ENCODE data around the gene TSPAN10. TPM values are rescaled to one million over a fixed set of nuclear protein-coding genes. Genes with fewer than 3 reads are reported as not detected.

Gene TSPAN10
- total RNA-seq, 1 experiment from 2014 or later = 0.47 TPM

DNA sequence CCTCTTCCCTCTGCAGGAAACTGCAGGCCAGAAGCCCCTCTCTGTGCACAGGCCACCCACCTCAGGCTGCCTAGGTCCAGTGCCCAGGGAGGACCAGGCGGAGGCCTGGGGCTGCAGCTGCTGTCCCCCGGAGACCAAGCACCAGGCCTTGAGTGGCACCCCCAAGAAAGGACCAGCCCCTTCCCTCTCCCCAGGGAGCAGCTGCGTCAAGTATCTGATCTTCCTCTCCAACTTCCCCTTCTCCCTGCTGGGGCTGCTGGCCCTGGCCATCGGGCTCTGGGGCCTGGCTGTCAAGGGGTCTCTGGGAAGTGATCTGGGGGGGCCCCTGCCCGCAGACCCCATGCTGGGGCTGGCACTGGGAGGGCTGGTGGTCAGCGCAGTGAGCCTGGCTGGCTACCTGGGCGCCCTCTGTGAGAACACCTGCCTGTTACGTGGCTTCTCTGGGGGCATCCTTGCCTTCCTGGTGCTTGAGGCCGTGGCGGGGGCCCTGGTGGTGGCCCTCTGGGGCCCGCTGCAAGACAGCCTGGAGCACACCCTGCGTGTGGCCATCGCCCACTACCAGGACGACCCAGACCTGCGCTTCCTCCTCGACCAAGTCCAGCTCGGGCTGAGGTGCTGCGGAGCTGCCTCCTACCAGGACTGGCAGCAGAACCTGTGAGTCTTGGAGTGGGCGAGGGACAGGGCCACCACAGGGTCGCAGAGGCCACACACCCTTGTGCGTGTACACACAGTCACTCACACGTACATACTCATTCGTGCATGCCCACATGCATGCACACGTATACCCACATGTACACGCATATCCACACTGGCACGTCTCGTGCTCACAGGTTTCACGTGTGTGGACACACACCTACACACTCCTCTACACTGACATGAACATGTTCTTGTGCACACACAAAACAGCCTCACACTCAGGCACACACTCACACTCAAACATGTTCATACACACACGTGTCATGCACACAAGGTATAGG lies 8.3 kb downstream of the TSPAN10 start:
- peaks cover 21% of the 10 kb centered on the region for H3K9me3 ChIP-seq (replicated peaks)
- H3K4me1 ChIP-seq (replicated peaks) = peaks cover 16% of the 10 kb centered on the region
- peaks cover 32% of the 10 kb centered on the region for H3K27me3 ChIP-seq (replicated peaks)
- H3K36me3 ChIP-seq = no peaks in the 10 kb centered on the region
- no peak for DNase-seq (ENCODE audit: low read depth in 1 of 2, low spot score in 2 of 2)
- no peak overlapping the region for H3K27ac ChIP-seq
- H3K4me3 ChIP-seq = no peak overlapping the region

DNA sequence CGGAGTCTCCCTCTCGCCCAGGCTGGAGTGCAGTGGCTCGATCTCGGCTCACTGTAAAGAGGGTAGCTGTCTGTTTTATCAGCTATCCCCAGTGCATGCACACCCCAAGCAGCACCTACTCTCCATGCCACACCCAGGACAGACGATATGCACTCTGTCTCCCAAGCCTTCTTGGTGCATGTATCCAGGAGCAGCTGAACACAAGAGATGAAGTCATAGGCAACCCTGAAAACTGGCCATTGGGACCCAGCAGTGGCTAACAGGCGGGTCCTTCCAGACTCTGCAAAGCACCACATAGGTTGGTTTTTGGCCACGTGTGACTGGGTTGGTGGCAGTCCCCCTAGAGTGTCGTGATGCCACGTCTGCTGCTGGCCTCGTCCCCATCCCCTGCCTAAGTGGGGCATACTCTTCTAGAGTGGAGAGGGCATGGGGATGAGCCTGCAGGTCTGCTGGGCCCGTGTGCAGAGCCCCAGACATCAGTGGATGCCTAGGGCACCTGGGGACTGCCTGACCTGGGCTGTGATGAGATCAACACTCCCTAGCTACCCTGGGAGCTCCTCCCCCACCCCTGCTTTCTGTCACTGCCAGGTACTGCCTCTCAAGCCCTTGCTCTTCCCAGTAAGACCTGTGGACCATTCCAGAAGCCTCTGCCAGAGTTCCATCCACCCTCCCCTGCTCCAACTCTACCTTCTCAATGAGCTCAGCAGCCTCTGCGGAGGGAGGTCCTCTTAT lies 10.0 kb downstream of the TSPAN10 start:
- Histone ChIP-seq H3K27me3 (replicated peaks) (peaks cover 32% of the 10 kb centered on the region), H3K9me3 (replicated peaks) (peaks cover 21% of the 10 kb centered on the region), H3K4me1 (replicated peaks) (peaks cover 13% of the 10 kb centered on the region), H3K4me3 (no peak overlapping the region), H3K27ac (no peak overlapping the region), H3K36me3 (no peaks in the 10 kb centered on the region)
- DNase-seq (ENCODE audit: low read depth in 1 of 2, low spot score in 2 of 2) = no peak

DNA sequence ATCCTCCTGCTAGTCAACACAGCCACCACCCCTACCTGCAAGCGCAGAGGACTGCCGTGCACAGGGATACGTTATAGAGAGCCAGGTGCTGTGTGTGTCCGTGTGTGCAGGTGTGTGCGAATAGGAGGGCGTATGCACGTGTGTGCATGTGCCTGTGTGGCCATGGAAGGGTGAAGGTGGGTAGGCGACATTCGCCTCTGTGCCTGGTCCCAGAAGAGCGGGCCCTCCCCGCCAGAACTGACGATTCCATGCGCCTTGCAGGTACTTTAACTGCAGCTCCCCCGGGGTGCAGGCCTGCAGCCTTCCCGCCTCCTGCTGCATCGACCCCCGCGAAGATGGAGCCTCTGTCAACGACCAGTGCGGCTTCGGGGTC lies 10.6 kb downstream of the TSPAN10 start:
- Histone ChIP-seq H3K9me3 (replicated peaks) (peaks cover 21% of the 10 kb centered on the region), H3K4me3 (no peak overlapping the region), H3K27me3 (replicated peaks) (peaks cover 32% of the 10 kb centered on the region), H3K4me1 (replicated peaks) (peaks cover 7% of the 10 kb centered on the region), H3K36me3 (no peaks in the 10 kb centered on the region), H3K27ac (no peak overlapping the region)
- DNase-seq (ENCODE audit: low read depth in 1 of 2, low spot score in 2 of 2) = no peak

DNA sequence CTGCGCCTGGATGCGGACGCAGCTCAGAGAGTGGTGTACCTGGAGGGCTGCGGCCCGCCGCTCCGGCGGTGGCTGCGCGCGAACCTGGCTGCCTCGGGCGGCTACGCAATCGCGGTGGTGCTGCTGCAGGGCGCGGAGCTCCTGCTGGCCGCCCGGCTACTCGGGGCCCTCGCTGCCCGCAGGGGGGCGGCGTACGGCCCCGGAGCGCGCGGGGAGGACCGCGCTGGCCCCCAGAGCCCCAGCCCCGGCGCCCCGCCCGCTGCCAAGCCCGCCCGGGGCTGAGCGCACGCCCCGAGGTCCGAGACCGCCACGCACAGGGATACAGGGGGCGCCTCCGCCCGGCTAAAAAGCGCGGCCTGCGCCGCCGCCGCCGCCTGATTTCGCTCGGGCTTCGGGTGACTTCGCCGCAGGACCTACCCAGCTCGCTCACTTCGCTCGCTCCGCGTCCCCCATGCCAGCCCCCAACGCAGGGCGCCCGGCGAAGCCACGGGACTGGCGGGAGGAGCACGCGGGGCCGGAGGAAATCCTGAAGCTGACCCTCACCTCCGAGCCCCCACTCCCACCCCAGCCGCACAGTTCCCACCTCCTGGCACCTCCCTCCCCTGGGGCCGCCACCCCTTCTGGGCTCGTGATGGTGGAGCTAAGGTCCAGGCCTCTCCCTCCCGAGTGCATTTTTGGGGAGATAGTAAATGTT lies 11.2 kb downstream of the TSPAN10 start:
- Histone ChIP-seq H3K4me3 (no peak overlapping the region), H3K4me1 (replicated peaks) (peaks cover 7% of the 10 kb centered on the region; the same call in 1 of the 2 replicates), H3K9me3 (replicated peaks) (peaks cover 21% of the 10 kb centered on the region), H3K27ac (no peak overlapping the region), H3K36me3 (no peaks in the 10 kb centered on the region), H3K27me3 (replicated peaks) (peaks cover 32% of the 10 kb centered on the region)
- no peak for DNase-seq (ENCODE audit: low read depth in 1 of 2, low spot score in 2 of 2)

DNA sequence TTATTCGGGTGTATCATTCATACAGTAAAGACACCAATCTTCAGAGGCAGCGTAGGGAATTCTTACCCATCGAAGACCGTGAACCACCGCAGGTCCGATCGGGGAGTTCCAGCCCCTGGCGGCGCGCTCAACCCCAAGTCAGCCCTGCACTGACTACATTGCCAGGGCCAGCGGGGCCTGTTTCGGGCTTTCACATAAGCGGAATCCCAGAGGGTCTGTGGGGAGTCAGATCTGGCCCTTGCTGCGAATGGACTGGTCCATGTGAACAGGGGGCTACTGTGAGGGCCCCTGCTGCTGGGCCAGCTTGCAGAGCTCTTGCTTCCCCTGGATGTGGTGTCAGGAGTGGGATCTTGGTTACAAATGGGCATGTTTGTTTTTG lies 11.7 kb downstream of the TSPAN10 start:
- H3K4me1 ChIP-seq (replicated peaks) = peaks cover 7% of the 10 kb centered on the region; the same call in 1 of the 2 replicates
- no peaks in the 10 kb centered on the region for H3K36me3 ChIP-seq
- peaks cover 32% of the 10 kb centered on the region for H3K27me3 ChIP-seq (replicated peaks)
- no peak overlapping the region for H3K4me3 ChIP-seq
- peaks cover 21% of the 10 kb centered on the region for H3K9me3 ChIP-seq (replicated peaks)
- no peak overlapping the region for H3K27ac ChIP-seq
- DNase-seq (ENCODE audit: low read depth in 1 of 2, low spot score in 2 of 2) = no peak

DNA sequence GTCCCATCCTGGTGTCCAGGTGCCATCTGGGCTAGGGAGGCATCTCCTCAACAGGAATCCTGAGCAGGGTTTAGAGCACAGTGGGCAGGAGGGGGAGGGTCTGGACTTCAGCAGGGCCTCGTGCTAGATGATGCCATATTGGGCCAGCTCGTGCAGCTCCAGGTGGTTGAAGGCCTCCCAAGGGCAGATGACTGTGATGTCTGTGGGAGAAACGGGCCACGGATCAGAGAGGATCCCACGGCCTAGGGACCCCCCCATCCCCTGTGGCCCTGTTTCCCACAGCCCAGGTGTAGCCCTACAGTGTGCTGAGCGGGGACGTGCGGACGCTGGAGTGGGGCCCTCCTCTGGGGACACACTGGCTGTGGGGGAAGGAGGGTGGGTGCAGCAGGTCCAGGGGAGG lies 14.0 kb downstream of the TSPAN10 start:
- H3K27me3 ChIP-seq (replicated peaks) = peaks cover 27% of the 10 kb centered on the region
- H3K27ac ChIP-seq = no peak overlapping the region
- H3K4me1 ChIP-seq (replicated peaks) = peaks cover 7% of the 10 kb centered on the region; the same call in 1 of the 2 replicates
- H3K9me3 ChIP-seq (replicated peaks) = peaks cover 21% of the 10 kb centered on the region
- DNase-seq (ENCODE audit: low read depth in 1 of 2, low spot score in 2 of 2) = no peak
- no peaks in the 10 kb centered on the region for H3K36me3 ChIP-seq
- no peak overlapping the region for H3K4me3 ChIP-seq

DNA sequence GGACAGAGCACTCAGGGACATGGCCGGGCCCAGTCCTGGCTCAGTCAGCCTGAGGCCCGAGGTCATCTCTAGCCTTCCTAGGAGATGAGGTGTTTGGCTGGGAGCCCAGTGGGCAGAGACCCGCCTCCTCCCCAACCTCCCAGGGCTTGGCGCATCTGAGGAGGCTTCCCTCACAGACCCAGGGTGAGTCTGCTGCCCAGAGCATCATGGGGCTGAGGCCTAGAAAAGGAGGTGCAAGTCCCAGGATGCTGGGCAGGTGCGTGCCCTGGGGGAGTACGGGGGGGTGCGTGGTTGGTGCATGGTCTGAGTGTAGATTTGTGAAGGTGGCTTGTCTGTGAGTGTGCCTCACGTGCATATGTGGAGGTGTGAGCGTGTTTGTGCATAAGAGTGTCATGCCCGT lies 14.7 kb downstream of the TSPAN10 start:
- no peaks in the 10 kb centered on the region for H3K36me3 ChIP-seq
- peaks cover 26% of the 10 kb centered on the region for H3K27me3 ChIP-seq (replicated peaks)
- H3K27ac ChIP-seq = no peak overlapping the region
- H3K4me3 ChIP-seq = no peak overlapping the region
- H3K9me3 ChIP-seq (replicated peaks) = peaks cover 21% of the 10 kb centered on the region
- DNase-seq (ENCODE audit: low read depth in 1 of 2, low spot score in 2 of 2) = peak; percentile 36 to 74
- peaks cover 7% of the 10 kb centered on the region; the same call in 1 of the 2 replicates for H3K4me1 ChIP-seq (replicated peaks)

DNA sequence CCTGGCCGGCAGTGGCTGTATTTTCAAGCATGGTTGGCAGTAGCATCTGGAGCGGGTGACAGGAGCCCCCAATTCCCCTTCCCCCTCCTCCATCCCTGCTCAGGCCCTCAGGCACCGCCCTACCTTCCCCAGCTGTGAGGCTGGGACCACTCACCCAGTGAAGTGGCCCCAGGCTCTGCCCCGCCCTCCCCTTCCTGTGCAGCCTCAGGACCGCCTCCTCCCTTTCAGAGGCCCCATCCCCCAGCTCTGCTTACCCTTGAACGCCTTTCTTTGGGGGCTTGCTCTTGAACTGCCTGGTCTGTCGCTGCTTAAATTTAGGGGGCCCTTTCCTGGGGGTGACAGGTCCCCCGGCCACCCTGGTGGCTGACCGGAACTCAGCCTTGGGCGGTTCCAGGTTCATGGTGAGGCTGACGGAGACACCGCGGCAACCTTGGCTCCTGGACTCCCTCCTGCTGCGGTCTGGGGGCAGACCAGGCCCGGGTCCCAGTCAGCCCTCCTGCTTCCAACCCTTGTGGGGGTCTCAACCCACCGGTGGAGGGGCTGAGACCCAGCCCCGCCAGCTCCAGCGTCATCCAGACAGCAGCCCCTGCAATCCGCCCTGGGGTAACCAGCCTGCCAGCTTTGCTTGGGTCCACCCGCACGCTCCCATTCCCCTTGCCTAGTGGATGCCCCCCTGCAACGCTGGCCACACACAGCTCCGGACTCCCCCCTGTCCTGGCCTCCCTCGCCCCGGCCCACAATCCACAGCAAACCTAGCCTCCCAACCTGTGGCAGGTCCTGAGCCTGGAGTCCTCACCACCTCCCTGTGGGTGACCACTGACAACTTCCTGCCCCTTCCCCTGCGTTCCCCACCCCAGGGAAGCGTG lies 16.1 kb downstream of the TSPAN10 start:
- peaks cover 2% of the 10 kb centered on the region; the same call in 1 of the 2 replicates for H3K4me1 ChIP-seq (replicated peaks)
- DNase-seq (ENCODE audit: low read depth in 1 of 2, low spot score in 2 of 2) = no peak
- H3K27ac ChIP-seq = no peak overlapping the region
- H3K4me3 ChIP-seq = no peak overlapping the region
- peaks cover 16% of the 10 kb centered on the region for H3K9me3 ChIP-seq (replicated peaks)
- peaks cover 11% of the 10 kb centered on the region for H3K27me3 ChIP-seq (replicated peaks)
- no peaks in the 10 kb centered on the region for H3K36me3 ChIP-seq

DNA sequence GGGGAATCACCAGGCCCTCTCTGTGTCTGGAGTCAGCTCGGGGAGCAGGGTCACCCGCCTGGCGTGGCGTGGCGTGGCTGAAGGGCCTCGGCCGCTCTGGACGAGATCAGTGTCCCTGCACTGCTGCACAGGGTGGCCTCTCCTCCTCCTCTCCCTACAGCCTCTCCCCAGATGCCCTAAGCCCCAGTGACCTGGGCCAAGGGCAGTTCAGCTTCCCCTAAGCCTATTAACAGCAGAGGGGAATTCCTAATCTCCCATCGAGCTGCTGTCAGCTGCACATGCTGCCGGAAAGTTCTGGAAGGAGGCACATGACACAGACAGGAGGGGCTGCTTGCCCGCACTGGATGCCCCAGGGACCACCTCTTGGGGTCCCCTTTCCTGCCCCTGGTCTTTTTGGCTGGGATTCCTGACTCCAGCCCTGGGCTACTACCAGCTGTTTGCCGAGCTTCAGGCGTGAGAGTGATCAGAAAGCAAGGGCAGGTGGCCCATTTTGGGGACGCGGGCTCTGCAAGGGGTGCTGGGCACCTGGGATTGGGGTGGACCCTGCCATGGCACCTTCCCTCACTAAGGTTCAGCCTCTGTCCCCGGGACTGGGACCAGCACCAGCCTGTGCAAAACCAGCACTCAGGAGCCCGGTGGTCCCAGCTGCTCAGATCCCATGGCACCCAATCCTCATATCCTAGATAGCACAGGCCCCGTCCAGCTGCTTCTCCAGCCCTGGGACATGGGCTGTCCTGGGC lies 18.6 kb downstream of the TSPAN10 start:
- Histone ChIP-seq H3K36me3 (no peaks in the 10 kb centered on the region), H3K4me3 (no peak overlapping the region), H3K4me1 (replicated peaks) (no peaks in the 10 kb centered on the region), H3K9me3 (replicated peaks) (no peaks in the 10 kb centered on the region), H3K27me3 (replicated peaks) (no peaks in the 10 kb centered on the region), H3K27ac (no peak overlapping the region)
- DNase-seq (ENCODE audit: low read depth in 1 of 2, low spot score in 2 of 2) = no peak

DNA sequence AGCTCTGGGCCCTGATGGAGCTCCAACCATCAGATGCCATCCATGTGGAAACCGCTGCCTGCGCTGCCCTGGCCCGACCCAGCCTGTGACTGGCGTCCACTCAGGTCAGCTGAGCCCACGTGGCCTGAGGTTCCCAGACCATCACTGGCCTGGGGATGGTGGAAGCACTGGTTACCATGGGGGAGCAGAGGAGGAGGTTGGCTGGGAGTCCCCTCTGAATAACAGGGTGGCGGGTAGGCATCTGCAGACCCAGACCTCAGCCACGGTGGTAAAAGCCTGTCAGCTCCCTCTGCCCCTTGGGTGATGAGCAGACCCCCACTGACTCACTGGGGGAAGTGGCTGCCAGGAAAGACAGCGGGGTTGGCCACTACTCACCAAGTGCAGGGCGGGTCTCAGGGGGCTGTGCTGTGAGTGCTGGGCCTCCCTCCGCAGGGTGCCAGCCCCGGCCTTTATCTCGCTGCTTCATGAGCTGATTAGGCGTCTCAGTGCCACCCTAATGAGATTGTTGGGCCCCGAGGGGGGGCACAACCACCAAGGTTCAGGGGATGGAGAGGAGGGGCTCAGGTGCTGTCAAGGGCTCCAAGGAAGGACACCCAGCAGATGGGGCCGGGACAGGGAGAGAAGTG lies 19.2 kb downstream of the TSPAN10 start, which contains the start of gene PDE6G:
PDE6G (minus strand) TSS at position 425 of the 626 bp plus-strand sequence. CDS start 3,237 bp downstream, outside the sequence.
- H3K4me1 ChIP-seq (replicated peaks) = no peaks in the 10 kb centered on the region
- no peaks in the 10 kb centered on the region for H3K9me3 ChIP-seq (replicated peaks)
- no peak within 1 kb of the TSS for H3K27ac ChIP-seq
- H3K27me3 ChIP-seq (replicated peaks) = no peaks in the 10 kb centered on the region
- DNase-seq (ENCODE audit: low read depth in 1 of 2, low spot score in 2 of 2) = no peak
- H3K36me3 ChIP-seq = no peaks in the 10 kb centered on the region
- no peak within 1 kb of the TSS for H3K4me3 ChIP-seq

DNA sequence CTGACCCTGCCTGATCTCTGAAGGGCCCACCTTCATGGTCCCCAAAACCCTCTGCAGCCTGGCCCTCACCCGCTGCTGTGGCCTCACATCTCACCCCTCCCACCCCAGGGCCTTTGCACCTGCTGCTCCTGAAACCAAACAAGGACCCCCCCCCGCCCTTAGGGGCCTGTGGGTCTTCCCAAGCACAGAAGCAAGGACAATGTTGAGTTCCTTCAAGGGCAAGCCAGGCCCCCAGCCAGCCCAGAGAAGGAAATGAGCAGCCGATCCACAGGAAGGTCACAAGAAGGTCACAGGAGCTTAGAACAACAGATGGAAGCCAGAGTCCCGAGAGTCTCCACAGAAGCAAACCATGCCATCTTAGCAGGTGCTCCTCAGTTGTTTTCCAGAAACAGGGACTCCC lies 19.8 kb downstream of the TSPAN10 start:
- Histone ChIP-seq H3K27me3 (replicated peaks) (no peaks in the 10 kb centered on the region), H3K27ac (no peak overlapping the region)

DNA sequence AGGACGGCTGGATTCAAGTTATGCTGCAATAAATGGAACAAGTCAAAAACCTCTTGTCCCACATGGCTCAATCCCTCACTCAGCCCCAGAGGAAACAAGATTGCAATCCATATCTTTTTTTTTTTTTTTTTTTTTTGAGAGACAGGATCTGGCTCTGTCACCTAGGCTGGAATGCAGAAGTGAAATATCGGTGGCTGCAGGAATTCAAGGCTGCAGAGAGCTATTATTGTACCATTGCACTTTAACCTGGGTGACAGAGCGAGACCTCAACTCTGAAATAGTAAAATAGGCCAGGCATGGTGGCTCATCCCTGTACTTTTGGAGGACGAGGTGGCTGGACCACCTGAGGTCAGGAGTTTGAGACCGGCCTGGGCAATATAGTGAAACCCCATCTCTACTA lies 22.0 kb downstream of the TSPAN10 start:
- Histone ChIP-seq H3K4me1 (replicated peaks) (no peaks in the 10 kb centered on the region), H3K4me3 (no peak overlapping the region), H3K27me3 (replicated peaks) (no peaks in the 10 kb centered on the region), H3K36me3 (peaks cover under 1% of the 10 kb centered on the region; the same call in 1 of the 2 replicates), H3K9me3 (replicated peaks) (no peaks in the 10 kb centered on the region), H3K27ac (no peak overlapping the region)
- DNase-seq (ENCODE audit: low read depth in 1 of 2, low spot score in 2 of 2) = no peak

More for the DNA sequence above, 19.8 kb downstream of the TSPAN10 start:
- H3K4me1 ChIP-seq (replicated peaks) = no peaks in the 10 kb centered on the region
- no peaks in the 10 kb centered on the region for H3K36me3 ChIP-seq
- no peak for DNase-seq (ENCODE audit: low read depth in 1 of 2, low spot score in 2 of 2)
- no peak overlapping the region for H3K4me3 ChIP-seq
- no peaks in the 10 kb centered on the region for H3K9me3 ChIP-seq (replicated peaks)
